CD14-positive monocyte (primary cell): ENCODE results near the gene POLE. TPM values are rescaled to one million over a fixed set of nuclear protein-coding genes. Genes with fewer than 3 reads are reported as not detected.

Experiments used
- DNase-seq, 3 donors: peaks; one replicate each; pipeline ENCODE4 v3.0.0-alpha.2; 2011 to 2022
- H2AFZ ChIP-seq: 2 replicates; pipeline ENCODE4 v1.6.0; 2012; ENCODE audit warnings: mild to moderate bottlenecking, low read depth, low read length, inconsistent platforms; ENCODE audit not compliant: insufficient read depth, poor library complexity, severe bottlenecking
- H3K27ac ChIP-seq, 2 donors: 1 replicate in 1 of 2; 2 replicates in 1 of 2; pipeline ENCODE4 v1.5.1; 2012 to 2013; ENCODE audit warnings: low read length in 2 of 2, control low read depth in 1 of 2, inconsistent platforms in 1 of 2, low read depth in 1 of 2, mild to moderate bottlenecking in 1 of 2
- H3K27me3 ChIP-seq, 2 donors: one replicate each; pipeline versions ENCODE4 v1.6.0 to v1.6.1; 2011 to 2013; ENCODE audit warnings: low read length in 2 of 2; ENCODE audit not compliant: control insufficient read depth in 2 of 2, insufficient read depth in 2 of 2
- H3K36me3 ChIP-seq, 2 donors: replicated peaks in 1 of 2; 1 replicate in 1 of 2; 2 replicates in 1 of 2; pipeline versions ENCODE4 v1.5.1 to v1.6.1; 2012 to 2013; ENCODE audit warnings: low read length in 2 of 2, control low read depth in 1 of 2, inconsistent platforms in 1 of 2, mild to moderate bottlenecking in 1 of 2; ENCODE audit not compliant: insufficient read depth in 2 of 2, control insufficient read depth in 1 of 2
- H3K4me1 ChIP-seq, 2 donors: 1 replicate in 1 of 2; 2 replicates in 1 of 2; pipeline versions ENCODE4 v1.5.1 to v1.6.1; 2012 to 2013; ENCODE audit warnings: low read length in 2 of 2, control low read depth in 1 of 2, inconsistent platforms in 1 of 2, mild to moderate bottlenecking in 1 of 2, moderate library complexity in 1 of 2; ENCODE audit not compliant: insufficient read depth in 2 of 2, control insufficient read depth in 1 of 2
- H3K4me2 ChIP-seq: replicated peaks from 2 replicates; pipeline ENCODE3; 2012; ENCODE audit warnings: low read length, moderate library complexity, mild to moderate bottlenecking; ENCODE audit not compliant: poor library complexity, severe bottlenecking; ENCODE audit errors: extremely low read depth
- H3K4me3 ChIP-seq, 3 experiments: fragments of 200-600 bp in 1 of 3; sonication (generic) in 1 of 3; replicated peaks in 1 of 3; 1 replicate in 2 of 3; 2 replicates in 1 of 3; pipeline ENCODE4 v1.5.1; 2011 to 2013; ENCODE audit warnings: low read length in 3 of 3, mild to moderate bottlenecking in 3 of 3, control low read depth in 2 of 3, low read depth in 2 of 3, inconsistent platforms in 1 of 3, moderate library complexity in 1 of 3
- H3K79me2 ChIP-seq: 2 replicates; pipeline ENCODE4 v1.6.0; 2012; ENCODE audit warnings: mild to moderate bottlenecking, control low read depth, inconsistent platforms, low read length, moderate library complexity; ENCODE audit not compliant: insufficient read depth
- H3K9ac ChIP-seq: 2 replicates; pipeline ENCODE4 v1.6.0; 2017; ENCODE audit warnings: low read length, mild to moderate bottlenecking; ENCODE audit not compliant: insufficient read depth, poor library complexity, severe bottlenecking
- H3K9me3 ChIP-seq, 2 donors: replicated peaks in 1 of 2; 1 replicate in 1 of 2; 2 replicates in 1 of 2; pipeline versions ENCODE4 v1.5.1 to v1.6.1; 2012 to 2013; ENCODE audit warnings: low read length in 2 of 2, control low read depth in 1 of 2; ENCODE audit not compliant: control insufficient read depth in 1 of 2, insufficient read depth in 1 of 2
- H4K20me1 ChIP-seq: 2 replicates; pipeline ENCODE4 v1.6.0; 2012; ENCODE audit warnings: mild to moderate bottlenecking, low read length, control low read depth, moderate library complexity; ENCODE audit not compliant: insufficient read depth
- H3K27ac Mint-ChIP-seq, 7 donors: one replicate each; pipeline ENCODE4 v1.8.0; 2020; ENCODE audit warnings: mild to moderate bottlenecking in 7 of 7, mixed read lengths in 7 of 7, moderate library complexity in 6 of 7, inconsistent platforms in 2 of 7
- H3K27me3 Mint-ChIP-seq, 3 donors: one replicate each; pipeline ENCODE4 v1.8.0; 2021 to 2022; ENCODE audit warnings: low read depth in 3 of 3, mild to moderate bottlenecking in 3 of 3, mixed read lengths in 3 of 3, moderate library complexity in 3 of 3, inconsistent platforms in 1 of 3
- H3K36me3 Mint-ChIP-seq, 2 donors: one replicate each; pipeline ENCODE4 v1.8.0; 2020; ENCODE audit warnings: mixed read lengths in 2 of 2, inconsistent platforms in 1 of 2, mild to moderate bottlenecking in 1 of 2
- H3K4me1 Mint-ChIP-seq: one replicate; pipeline ENCODE4 v1.8.0; 2020; ENCODE audit warnings: mild to moderate bottlenecking, mixed read lengths
- H3K4me3 Mint-ChIP-seq, 2 donors: one replicate each; pipeline ENCODE4 v1.8.0; 2020; ENCODE audit warnings: mild to moderate bottlenecking in 2 of 2, mixed read lengths in 2 of 2, moderate library complexity in 1 of 2
- H3K9me3 Mint-ChIP-seq, 7 donors: one replicate each; pipeline ENCODE4 v1.8.0; 2020 to 2022; ENCODE audit warnings: mixed read lengths in 7 of 7, mild to moderate bottlenecking in 6 of 7, moderate library complexity in 6 of 7, inconsistent platforms in 2 of 7
- WGBS: methylation state at CpG from one replicate; pipeline ENCODE4 v1.1.5; 2013; ENCODE audit warnings: missing lambda C conversion rate; ENCODE audit not compliant: insufficient coverage; 5-methylcytosine and 5-hydroxymethylcytosine counted together
- intact Hi-C, 2 donors: fragments of 100-400 bp; cut with micrococcal nuclease; formaldehyde crosslinking; loops; one replicate each; pipeline versions ENCODE4 v1.15.0 to v1.15.1; 2023
- polyA plus RNA-seq, 3 donors: library from polyadenylated mRNA; depleted of rRNA in 1 of 3; unstranded in 2 of 3; stranded (reverse) in 1 of 3; fragments of 300-500 nt in 2 of 3; fragments of >200 nt in 1 of 3; fragmentation: Illumina TruSeq in 2 of 3; gene quantifications; 1 replicate in 2 of 3; 2 replicates in 1 of 3; pipeline ENCODE4 v1.2.3, GENCODE V29; 2012 to 2021
- TF ChIP-seq, protein P1 (sequence below): fragments of 200-600 bp; IDR thresholded peaks from one replicate; pipeline ENCODE4 v1.8.0; 2022; ENCODE audit warnings: antibody characterized with exemption, mild to moderate bottlenecking

The POLE gene
- polyA plus RNA-seq, 3 donors: 1.00 to 24.2 (median 2.2) TPM

DNA sequence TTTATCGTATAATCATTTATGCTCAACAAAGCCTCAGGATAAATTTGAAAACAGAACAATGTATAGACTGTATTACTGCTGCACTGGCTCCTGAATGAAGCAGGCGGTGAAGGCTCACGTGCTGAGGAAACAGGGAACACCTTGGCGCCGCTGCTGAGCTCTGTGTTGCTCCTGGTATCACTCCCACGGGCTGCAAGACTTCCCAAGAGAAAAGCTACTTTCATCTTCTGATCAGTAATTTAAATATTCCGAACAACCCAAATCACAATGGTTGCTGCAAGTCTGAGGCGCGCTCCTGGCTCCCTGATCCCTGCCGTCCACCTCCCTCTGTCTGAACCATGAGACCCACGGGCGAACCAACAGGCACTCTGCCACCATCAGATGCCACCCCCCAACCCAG is 39.2 kb upstream of the POLE start:
- H3K4me1 Mint-ChIP-seq: no peaks in the 10 kb centered on the region
- intact Hi-C loops: no loop called here
- no peak for DNase-seq

DNA sequence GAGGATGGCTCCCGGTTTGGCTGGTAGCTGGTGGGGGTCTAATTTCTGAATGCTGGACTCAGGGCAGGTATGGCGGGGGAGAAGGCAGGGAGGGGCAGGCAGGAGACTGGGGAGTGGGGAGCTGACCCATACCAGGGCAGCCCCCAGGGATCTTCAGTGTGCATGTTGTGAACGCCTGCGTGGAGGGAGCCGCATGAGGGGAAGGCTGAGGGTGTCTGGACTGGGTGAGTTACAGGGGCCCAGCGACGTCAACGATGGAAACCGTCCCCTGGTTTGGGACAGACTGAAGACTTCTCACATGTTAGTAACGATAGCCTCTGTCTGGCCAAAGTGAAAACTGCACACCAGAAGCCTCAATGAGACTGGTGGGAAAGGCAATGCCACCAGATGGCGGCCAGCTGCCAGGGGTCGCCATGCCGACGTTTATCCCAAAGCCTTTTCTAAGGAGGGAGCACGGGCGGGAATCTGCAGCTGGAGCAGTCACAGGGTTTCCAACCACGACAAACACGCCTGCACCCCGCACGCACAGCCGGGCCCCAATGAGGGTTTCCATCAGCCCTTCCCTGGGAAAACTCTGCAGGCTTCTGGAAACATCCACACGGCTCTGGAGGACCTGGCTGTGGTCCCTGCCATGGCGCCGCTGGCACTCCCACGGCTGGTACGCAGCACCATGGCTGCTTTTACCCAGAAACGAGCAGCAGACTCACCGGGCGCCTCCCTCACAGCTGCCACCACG is 37.5 kb upstream of the POLE start:
- H3K27ac Mint-ChIP-seq: peak overlapping the region in 2 of 7 donors; percentile 66 to 70
- H2AFZ ChIP-seq: no peak overlapping the region

More for the DNA sequence above, 39.2 kb upstream of the POLE start:
- H3K27me3 ChIP-seq: no peaks in the 10 kb centered on the region
- peaks cover 0 to 4% (median 0%) of the 10 kb centered on the region in 7 donors for H3K9me3 Mint-ChIP-seq
- no peak overlapping the region for H3K4me2 ChIP-seq
- no peak overlapping the region for H3K4me3 ChIP-seq
- H3K9me3 ChIP-seq: no peaks in the 10 kb centered on the region
- H3K27ac Mint-ChIP-seq: no peak overlapping the region
- no peaks in the 10 kb centered on the region for H3K79me2 ChIP-seq
- H4K20me1 ChIP-seq: peaks cover 4% of the 10 kb centered on the region
- H3K4me1 ChIP-seq: no peaks in the 10 kb centered on the region
- peaks cover 81 to 96% of the 10 kb centered on the region in 2 donors for H3K36me3 ChIP-seq
- TF ChIP-seq, protein P1, sequence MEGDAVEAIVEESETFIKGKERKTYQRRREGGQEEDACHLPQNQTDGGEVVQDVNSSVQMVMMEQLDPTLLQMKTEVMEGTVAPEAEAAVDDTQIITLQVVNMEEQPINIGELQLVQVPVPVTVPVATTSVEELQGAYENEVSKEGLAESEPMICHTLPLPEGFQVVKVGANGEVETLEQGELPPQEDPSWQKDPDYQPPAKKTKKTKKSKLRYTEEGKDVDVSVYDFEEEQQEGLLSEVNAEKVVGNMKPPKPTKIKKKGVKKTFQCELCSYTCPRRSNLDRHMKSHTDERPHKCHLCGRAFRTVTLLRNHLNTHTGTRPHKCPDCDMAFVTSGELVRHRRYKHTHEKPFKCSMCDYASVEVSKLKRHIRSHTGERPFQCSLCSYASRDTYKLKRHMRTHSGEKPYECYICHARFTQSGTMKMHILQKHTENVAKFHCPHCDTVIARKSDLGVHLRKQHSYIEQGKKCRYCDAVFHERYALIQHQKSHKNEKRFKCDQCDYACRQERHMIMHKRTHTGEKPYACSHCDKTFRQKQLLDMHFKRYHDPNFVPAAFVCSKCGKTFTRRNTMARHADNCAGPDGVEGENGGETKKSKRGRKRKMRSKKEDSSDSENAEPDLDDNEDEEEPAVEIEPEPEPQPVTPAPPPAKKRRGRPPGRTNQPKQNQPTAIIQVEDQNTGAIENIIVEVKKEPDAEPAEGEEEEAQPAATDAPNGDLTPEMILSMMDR: no peak
- no peak overlapping the region for H3K9ac ChIP-seq
- no peak overlapping the region for H3K4me3 Mint-ChIP-seq
- H3K27ac ChIP-seq: no peak overlapping the region
- no peak overlapping the region for H2AFZ ChIP-seq
- 99% methylated on average over 8 of the region's 12 CpGs for WGBS
- H3K36me3 Mint-ChIP-seq: peaks cover 78 to 93% of the 10 kb centered on the region in 2 donors
- H3K27me3 Mint-ChIP-seq: no peaks in the 10 kb centered on the region

More for the DNA sequence above, 37.5 kb upstream of the POLE start:
- H3K4me1 Mint-ChIP-seq: no peaks in the 10 kb centered on the region
- Histone ChIP-seq H3K27ac (no peak overlapping the region), H4K20me1 (peaks cover 5% of the 10 kb centered on the region), H3K4me1 (no peaks in the 10 kb centered on the region), H3K4me2 (no peak overlapping the region), H3K79me2 (no peaks in the 10 kb centered on the region), H3K27me3 (no peaks in the 10 kb centered on the region), H3K36me3 (peaks cover 79 to 96% of the 10 kb centered on the region in 2 donors), H3K9ac (no peak overlapping the region), H3K9me3 (no peaks in the 10 kb centered on the region), H3K4me3 (no peak overlapping the region)
- H3K27me3 Mint-ChIP-seq: no peaks in the 10 kb centered on the region
- 95% methylated on average over 28 of the region's 30 CpGs for WGBS
- H3K4me3 Mint-ChIP-seq: no peak overlapping the region
- peaks cover 0 to 2% (median 0%) of the 10 kb centered on the region in 7 donors for H3K9me3 Mint-ChIP-seq
- intact Hi-C loops: no loop called here
- H3K36me3 Mint-ChIP-seq: peaks cover 76 to 93% of the 10 kb centered on the region in 2 donors
- DNase-seq: peak in 1 of 3 donors; percentile 2
- TF ChIP-seq, protein P1: no peak
